Thyroid gland (tissue), 4 donors: Measurements from ENCODE around the gene LIN28B. TPM values are rescaled to one million over a fixed set of nuclear protein-coding genes. Genes with fewer than 3 reads are reported as not detected.
A peak's percentile ranks its signal among the peaks of the same experiment; 100 is the strongest.

Experiments
- DNase-seq, 2 donors: peaks; one replicate each; pipeline ENCODE4 v3.0.0-alpha.2; 2019
- H3K27ac ChIP-seq, 3 donors: fragments of 200-600 bp; sonication (generic); 1 replicate in 2 of 3; 2 replicates in 1 of 3; pipeline ENCODE4 v1.5.1; 2016 to 2019; ENCODE audit warnings: mild to moderate bottlenecking in 1 of 3, moderate library complexity in 1 of 3
- H3K27me3 ChIP-seq: fragments of 200-600 bp; sonication (generic); one replicate; pipeline ENCODE4 v1.5.1; 2019
- H3K36me3 ChIP-seq, 2 donors: fragments of 200-600 bp; sonication (generic); one replicate each; pipeline ENCODE4 v1.5.1; 2016 to 2019
- H3K4me1 ChIP-seq, 2 donors: fragments of 200-600 bp; sonication (generic); one replicate each; pipeline ENCODE4 v1.5.1; 2017 to 2019
- H3K4me3 ChIP-seq, 3 donors: fragments of 200-600 bp; sonication (generic); replicated peaks in 1 of 3; 1 replicate in 2 of 3; 2 replicates in 1 of 3; pipeline ENCODE4 v1.5.1; 2016; ENCODE audit warnings: mild to moderate bottlenecking in 1 of 3
- H3K9me3 ChIP-seq: fragments of 200-600 bp; sonication (generic); one replicate; pipeline ENCODE4 v1.5.1; 2017
- CTCF ChIP-seq, 6 experiments: fragments of 200-600 bp in 3 of 6; fragments of 450-650 bp in 3 of 6; sonication (generic) in 3 of 6; IDR thresholded peaks; one replicate each; pipeline ENCODE4 v1.5.1; 2016 to 2019; ENCODE audit warnings: antibody characterized with exemption in 6 of 6, mild to moderate bottlenecking in 2 of 6, inconsistent platforms in 1 of 6, moderate library complexity in 1 of 6
- POLR2A ChIP-seq, 2 donors: fragments of 450-650 bp; IDR thresholded peaks; one replicate each; pipeline ENCODE4 v1.6.1; 2017; ENCODE audit warnings: antibody characterized with exemption in 2 of 2, mild to moderate bottlenecking in 2 of 2, moderate library complexity in 1 of 2
- WGBS, 2 donors: methylation state at CpG; one replicate each; pipeline ENCODE4 v1.1.5; 2017; 5-methylcytosine and 5-hydroxymethylcytosine counted together
- intact Hi-C: fragments of 100-400 bp; cut with DNase I; formaldehyde crosslinking; loops from one replicate; pipeline ENCODE4 v1.15.1; 2023
- total RNA-seq, 4 donors: library from RNA; depleted of rRNA; stranded (reverse); fragments of >200 nt; gene quantifications; one replicate each; pipeline ENCODE4 v1.2.3, GENCODE V29; 2016

Gene LIN28B
- total RNA-seq, 4 donors from 2014 or later, result 0.24 TPM; not detected in 3

GRCh38 chr6:105095139-105095538, 138.2 kb downstream of the LIN28B start:
- Histone ChIP-seq H3K36me3 (no peaks in the 10 kb centered on the region), H3K27ac (no peak overlapping the region), H3K9me3 (no peaks in the 10 kb centered on the region), H3K4me3 (no peak overlapping the region), H3K4me1 (no peaks in the 10 kb centered on the region), H3K27me3 (no peaks in the 10 kb centered on the region)
- no peak for TF ChIP-seq CTCF (IDR thresholded peaks at IDR 0.05)
- no peak for TF ChIP-seq POLR2A (IDR thresholded peaks at IDR 0.05)
- intact Hi-C loops, result loop anchor here (10.0 kb wide), 1 partner anchor 310 kb away; the partner anchor contains the start of gene PREP
- DNase-seq, result no peak
- WGBS, 2 donors, result 80 to 87% methylated on average over 3 of the region's 3 CpGs

GRCh38 chr6:105097288-105097687, 140.4 kb downstream of the LIN28B start:
- Histone ChIP-seq H3K4me3 (no peak overlapping the region), H3K36me3 (no peaks in the 10 kb centered on the region), H3K27me3 (no peaks in the 10 kb centered on the region), H3K27ac (no peak overlapping the region), H3K4me1 (no peaks in the 10 kb centered on the region), H3K9me3 (no peaks in the 10 kb centered on the region)
- DNase-seq, result peak; percentile 36 to 61
- 74 to 82% methylated on average over 8 of the region's 8 CpGs for WGBS, 2 donors
- TF ChIP-seq POLR2A (IDR thresholded peaks at IDR 0.05), result no peak
- no peak for TF ChIP-seq CTCF (IDR thresholded peaks at IDR 0.05)
- intact Hi-C loops, result loop anchor here (10.0 kb wide), 1 partner anchor 308 kb away; the partner anchor contains the start of gene PREP

GRCh38 chr6:105099371-105099770, 142.5 kb downstream of the LIN28B start:
- TF ChIP-seq POLR2A (IDR thresholded peaks at IDR 0.05) (no peak), CTCF (IDR thresholded peaks at IDR 0.05) (no peak)
- Histone ChIP-seq H3K27ac (no peak overlapping the region), H3K4me3 (no peak overlapping the region), H3K27me3 (no peaks in the 10 kb centered on the region), H3K36me3 (no peaks in the 10 kb centered on the region), H3K9me3 (no peaks in the 10 kb centered on the region), H3K4me1 (no peaks in the 10 kb centered on the region)
- 94 to 96% methylated on average over 7 of the region's 7 CpGs for WGBS, 2 donors
- intact Hi-C loops, result loop anchor here (10.0 kb wide), 1 partner anchor 305 kb away; the partner anchor contains the start of gene PREP
- no peak for DNase-seq

- Histone ChIP-seq H3K4me3 (no peak overlapping the region), H3K9me3 (no peaks in the 10 kb centered on the region), H3K4me1 (peaks cover 5 to 15% of the 10 kb centered on the region in 2 donors), H3K36me3 (no peaks in the 10 kb centered on the region), H3K27me3 (no peaks in the 10 kb centered on the region), H3K27ac (no peak overlapping the region)
- no peak for DNase-seq
- 90 to 92% methylated on average over 5 of the region's 5 CpGs for whole genome bisulfite sequencing, 2 donors
- TF ChIP-seq POLR2A (IDR thresholded peaks at IDR 0.05), result no peak
- TF ChIP-seq CTCF (IDR thresholded peaks at IDR 0.05), result no peak
- intact Hi-C loops, result no loop called here
Measured at GRCh38 chr6:105102186-105102585, 145.3 kb downstream of the LIN28B start.

GRCh38 chr6:105105094-105105493, 148.2 kb downstream of the LIN28B start:
- H3K36me3 ChIP-seq, result no peaks in the 10 kb centered on the region
- 55 to 71% methylated on average over 2 to 3 of the region's 3 CpGs for WGBS, 2 donors
- intact Hi-C loops, result no loop called here
- H3K27ac ChIP-seq, result peak overlapping the region in 2 of 3 donors; percentile 24 to 81
- peaks cover 5 to 22% of the 10 kb centered on the region in 2 donors for H3K4me1 ChIP-seq
- TF ChIP-seq POLR2A (IDR thresholded peaks at IDR 0.05), result no peak
- H3K9me3 ChIP-seq, result no peaks in the 10 kb centered on the region
- no peak overlapping the region for H3K4me3 ChIP-seq
- DNase-seq, result peak; percentile 70 to 87
- no peaks in the 10 kb centered on the region for H3K27me3 ChIP-seq
